22Rv1 (cell line): ENCODE measurements around the gene RAD51B.

Source experiments
- CTCF ChIP-seq: fragments of 450-650 bp; IDR thresholded peaks from 2 replicates; pipeline ENCODE4 v1.5.1; 2017; ENCODE audit warnings: mild to moderate bottlenecking
- ZFX ChIP-seq: fragments of 450-650 bp; IDR thresholded peaks from 2 replicates; pipeline ENCODE4 v1.6.1; 2017; ENCODE audit warnings: antibody characterized with exemption, borderline replicate concordance

- TF ChIP-seq CTCF (no peak), ZFX (no peak)
Measured at GRCh38 chr14:68683326-68683725, 863.7 kb downstream of the RAD51B start.
